HUDEP-2 (cell line): ENCODE results near the gene ADAM10.

Experiments used
- DNase-seq, 76 experiments: peaks; one replicate each; lab custom pipeline; 2025; ENCODE audit not compliant: unreplicated experiment in 76 of 76; lab: John Stamatoyannopoulos, UW

The ADAM10 gene

DNA sequence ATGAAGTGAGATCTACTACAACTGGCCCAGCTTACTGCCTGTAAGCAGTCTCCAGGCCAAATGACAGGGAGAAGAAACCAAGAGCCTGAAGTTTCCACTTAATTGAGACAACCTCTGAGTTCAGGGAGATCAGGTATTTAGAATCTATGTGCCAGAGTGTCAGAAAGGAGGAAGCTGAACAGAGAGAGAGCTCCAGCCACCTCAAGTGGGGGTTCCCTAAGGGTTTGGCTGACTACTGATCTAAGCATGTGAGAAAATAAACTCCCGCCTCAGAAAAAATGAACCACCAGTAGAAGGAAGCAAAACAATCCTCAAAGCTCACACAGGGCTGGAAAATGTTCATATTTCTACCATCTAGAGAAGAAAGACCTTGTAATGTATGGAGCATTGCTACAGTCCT lies 25.0 kb downstream of the ADAM10 start:
- peak in 3 of 76 experiments; percentile 6 to 17 (median 7) for DNase-seq

DNA sequence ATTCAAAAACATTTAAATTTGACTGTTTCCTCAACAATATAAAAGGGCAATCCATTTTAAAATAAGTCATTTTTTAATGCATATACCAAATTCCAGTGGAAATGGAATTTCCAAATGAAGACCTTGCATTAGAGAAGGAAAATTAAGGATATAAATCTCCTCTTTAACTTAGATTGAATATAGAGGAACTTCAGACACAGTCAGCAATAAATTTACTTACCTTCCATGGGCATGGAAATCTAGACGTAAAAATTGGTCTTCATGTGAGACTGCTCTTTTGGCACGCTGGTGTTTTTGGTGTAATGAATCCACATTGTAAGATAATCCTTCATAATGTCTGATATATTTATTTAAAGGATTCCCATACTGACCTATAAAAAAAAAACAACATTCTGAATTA lies 32.1 kb downstream of the ADAM10 start:
- no peak for DNase-seq

GRCh38 chr15:58716027-58716426 lies 33.5 kb downstream of the ADAM10 start:
- DNase-seq: no peak

DNA sequence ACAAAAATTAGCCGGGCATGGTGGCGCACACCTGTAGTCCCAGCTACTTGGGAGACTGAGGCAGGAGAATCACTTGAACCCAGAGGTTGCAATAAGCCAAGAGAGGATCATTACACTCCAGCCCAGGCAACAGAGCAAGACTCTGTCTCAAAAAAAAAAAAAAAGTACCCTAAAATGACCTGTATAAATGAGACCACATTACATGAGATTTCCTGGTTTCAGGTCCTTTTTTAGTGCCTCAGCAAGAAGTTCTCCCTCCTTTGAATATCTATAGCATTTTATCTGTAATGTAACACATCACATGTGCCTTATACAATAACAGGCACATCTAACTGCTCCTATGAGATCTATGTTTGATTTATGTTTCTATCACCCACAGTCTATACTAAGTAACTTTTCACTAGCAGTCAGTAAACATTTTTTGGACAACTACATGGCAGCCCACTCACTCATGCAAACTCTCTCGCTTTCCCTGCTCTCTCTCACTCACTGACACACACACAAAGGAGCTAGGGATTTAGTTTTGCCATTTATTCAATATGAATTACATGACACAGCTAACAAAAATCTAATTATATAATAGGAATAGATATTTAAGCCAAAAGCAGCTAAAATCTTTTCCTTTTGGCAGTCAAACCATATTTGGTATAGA lies 34.1 kb downstream of the ADAM10 start:
- DNase-seq: no peak

DNA sequence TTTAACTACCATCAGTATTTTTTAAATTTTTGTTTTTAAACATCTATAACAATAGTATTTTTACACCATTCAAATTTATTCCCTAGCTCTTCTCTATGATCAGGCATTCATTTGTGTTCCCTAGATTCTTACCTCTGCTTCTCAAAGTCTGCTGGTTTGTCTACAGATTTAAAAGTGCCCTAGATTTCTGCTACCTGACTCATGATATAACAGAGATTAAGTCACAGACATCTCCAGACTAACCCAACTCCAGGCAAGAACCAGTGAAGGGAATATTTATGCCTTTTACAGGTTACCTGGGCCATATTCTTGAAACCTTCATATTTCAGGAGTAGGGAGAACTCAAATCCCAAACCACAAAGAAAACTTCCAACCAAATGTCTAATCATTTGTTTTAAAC lies 38.8 kb downstream of the ADAM10 start:
- no peak for DNase-seq

DNA sequence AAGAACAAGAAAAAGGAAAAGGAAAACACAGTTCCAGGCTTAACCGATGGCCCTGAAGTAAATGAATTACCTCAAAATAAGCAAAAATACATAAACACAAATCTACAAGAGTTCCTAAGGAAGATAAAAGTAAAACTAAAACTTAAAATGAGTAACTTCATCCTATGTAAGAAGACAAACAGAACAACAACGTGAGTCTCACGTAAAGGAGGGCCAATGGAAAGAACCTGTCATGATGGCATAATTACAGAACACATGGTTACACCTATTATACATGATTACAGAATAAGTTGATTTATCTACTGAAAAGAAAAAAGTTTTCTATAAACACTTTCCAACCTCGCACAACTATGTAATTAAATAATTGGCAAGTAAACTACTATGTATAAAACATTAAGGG lies 42.1 kb downstream of the ADAM10 start:
- no peak for DNase-seq

DNA sequence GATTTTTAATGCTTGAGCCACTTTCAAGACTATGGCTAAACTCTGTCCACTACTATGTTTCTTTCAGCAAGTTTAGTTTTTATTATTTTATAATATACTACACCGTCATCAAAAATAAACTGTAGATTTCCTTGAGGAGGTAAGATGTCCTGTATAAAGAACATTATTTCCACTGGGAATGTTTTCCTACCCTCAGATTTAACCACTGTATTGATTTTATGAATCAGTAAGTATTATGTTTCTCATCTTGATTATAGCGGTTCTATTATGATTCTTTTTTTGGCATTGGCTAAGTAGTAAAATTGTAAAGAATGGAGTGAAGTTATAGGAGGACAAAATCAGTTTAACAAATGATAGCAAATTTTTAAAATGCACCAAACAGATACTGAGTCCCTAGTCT lies 44.4 kb downstream of the ADAM10 start:
- DNase-seq: no peak

DNA sequence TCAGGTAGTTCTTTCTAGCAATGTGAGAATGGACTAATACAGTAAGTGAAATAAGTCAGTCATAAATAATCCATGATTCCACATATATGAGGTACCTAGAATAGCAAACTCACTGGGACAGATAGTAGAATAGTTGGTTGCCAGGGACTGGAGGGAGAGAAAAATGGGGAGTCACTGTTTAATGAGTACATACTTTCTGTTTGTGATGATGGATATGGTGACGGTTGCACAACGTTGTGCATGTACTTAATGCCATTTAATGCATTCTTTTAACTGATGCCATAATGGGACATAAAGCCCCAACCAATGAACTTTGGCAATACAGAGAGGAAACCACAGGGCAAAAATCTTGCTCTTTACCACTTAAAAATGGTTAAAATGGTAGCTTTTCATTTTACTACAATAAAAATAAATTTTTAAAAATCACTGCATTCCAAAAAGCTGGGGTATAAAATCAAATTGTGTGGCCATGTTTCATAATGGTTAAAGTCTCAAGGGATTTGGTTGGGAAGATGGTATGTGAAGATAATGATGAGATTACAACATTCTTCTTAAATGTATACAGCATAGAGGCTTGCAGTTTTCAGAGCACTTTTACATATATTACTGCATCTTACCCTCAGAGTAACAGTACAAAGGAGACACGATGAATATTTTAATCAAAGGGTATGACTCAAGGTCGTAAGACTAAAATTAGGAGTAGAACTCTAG lies 45.2 kb downstream of the ADAM10 start:
- DNase-seq: no peak

- DNase-seq: no peak
These were observed 45.9 kb downstream of the ADAM10 start for GRCh38 chr15:58703610-58704009.

- DNase-seq: no peak
These were observed 47.3 kb downstream of the ADAM10 start for GRCh38 chr15:58702233-58702632.

DNA sequence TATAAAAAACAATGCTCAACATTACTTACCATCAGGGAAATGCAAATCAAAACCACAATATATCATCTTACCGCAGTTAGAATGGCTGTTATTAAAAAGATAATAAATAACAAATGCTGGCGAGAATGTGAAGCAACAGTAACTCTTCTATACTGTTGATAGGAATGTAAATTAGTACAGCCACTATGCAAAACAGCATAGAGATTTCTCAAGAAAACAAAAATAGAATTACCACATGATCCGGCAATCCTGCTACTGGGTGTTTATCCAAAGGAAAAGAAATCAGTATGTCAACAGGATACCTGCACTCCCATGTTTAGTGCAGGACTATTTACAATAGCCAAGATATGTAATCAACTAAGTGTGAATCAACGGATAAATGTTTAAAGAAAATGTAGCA lies 48.1 kb downstream of the ADAM10 start:
- no peak for DNase-seq

GRCh38 chr15:58699769-58700168 lies 49.7 kb downstream of the ADAM10 start:
- no peak for DNase-seq

- no peak for DNase-seq
These were observed 50.4 kb downstream of the ADAM10 start for GRCh38 chr15:58698887-58699641.

GRCh38 chr15:58697220-58697619 lies 52.3 kb downstream of the ADAM10 start:
- DNase-seq: peak in 3 of 76 experiments; percentile 2 to 14 (median 12)

DNA sequence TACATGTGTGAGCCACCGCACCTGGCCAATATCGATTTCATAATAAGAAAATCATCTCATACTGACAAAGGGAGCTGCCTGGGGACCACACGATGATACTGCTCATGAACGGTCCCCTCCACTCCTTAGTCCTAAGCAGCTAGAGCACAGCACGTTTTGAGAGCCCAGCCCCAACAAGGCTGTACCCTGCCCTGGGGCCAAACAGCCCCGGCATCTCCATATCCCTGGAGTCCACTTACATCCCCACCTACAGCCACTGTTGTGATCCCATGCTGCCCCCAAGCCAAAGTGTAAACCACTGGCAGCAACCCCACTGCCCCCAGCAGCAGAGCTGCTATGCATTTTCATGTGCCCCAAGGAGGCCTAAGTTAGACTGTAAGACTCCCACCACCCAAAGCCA lies 52.8 kb downstream of the ADAM10 start:
- no peak for DNase-seq

- no peak for DNase-seq
These were observed 54.7 kb downstream of the ADAM10 start for GRCh38 chr15:58694641-58695398.

DNA sequence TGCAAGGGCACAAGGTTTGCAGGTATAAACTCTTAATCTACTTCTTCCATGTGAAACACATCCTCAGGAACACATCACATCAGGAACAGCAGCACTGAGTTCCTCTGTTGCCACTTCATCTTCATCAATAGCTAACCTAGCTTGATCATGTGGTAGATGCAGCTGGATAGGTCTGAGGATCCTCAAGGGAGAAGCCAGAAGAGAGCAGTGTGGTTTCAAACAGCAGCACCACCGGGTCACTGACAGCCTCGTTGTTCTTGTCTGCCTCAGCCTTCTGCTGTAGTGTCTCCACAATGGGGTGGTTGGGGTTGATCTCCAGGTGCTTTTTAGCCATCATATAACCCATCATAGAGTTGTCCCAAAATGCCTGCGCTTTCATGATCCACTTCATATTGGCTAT lies 58.8 kb downstream of the ADAM10 start:
- DNase-seq: no peak

- DNase-seq: no peak
These were observed 59.9 kb downstream of the ADAM10 start for GRCh38 chr15:58689646-58690045.

DNA sequence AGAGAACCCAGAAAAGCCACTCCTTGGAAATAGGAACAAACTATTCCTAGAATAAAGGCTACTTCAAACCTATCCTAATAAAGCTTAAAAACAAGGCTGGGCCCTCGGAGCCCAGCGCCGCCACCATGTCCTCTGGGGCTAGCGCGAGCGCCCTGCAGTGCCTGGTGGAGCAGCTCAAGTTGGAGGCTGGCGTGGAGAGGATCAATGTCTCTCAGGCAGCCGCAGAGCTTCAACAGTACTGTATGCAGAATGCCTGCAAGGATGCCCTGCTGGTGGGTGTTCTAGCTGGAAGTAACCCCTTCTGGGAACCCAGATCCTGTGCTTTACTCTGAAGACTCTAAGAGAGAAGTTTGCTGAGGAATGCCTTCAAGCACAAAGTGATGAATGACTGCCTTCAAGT lies 63.2 kb downstream of the ADAM10 start:
- DNase-seq: no peak

- DNase-seq: no peak
These were observed 64.8 kb downstream of the ADAM10 start for GRCh38 chr15:58684751-58685150.
